Measurements from ENCODE around the gene STPG3. TPM values are rescaled to one million over a fixed set of nuclear protein-coding genes. Genes with fewer than 3 reads are reported as not detected.

STPG3 gene
- total and polyA plus RNA-seq, 9 of the 15 experiments (the other 6 are each of a cell fraction or from before 2014, with no cell fraction given), result not detected

- TF ChIP-seq TEAD1 (CRISPR knock-in tag; IDR thresholded peaks at IDR 0.05) (no peak), TCF7 (IDR thresholded peaks at IDR 0.05; ENCODE audit: borderline replicate concordance) (no peak), FOXK1 (CRISPR knock-in tag; IDR thresholded peaks at IDR 0.05; ENCODE audit: borderline replicate concordance) (no peak), SPI1 (IDR thresholded peaks at IDR 0.05; ENCODE audit: borderline replicate concordance, low read depth, low read length) (no peak), MCM3 (IDR thresholded peaks at IDR 0.05) (no peak), ETV1 (tag; conservative IDR thresholded peaks at IDR 0.05; ENCODE audit: low read depth) (no peak), NCOA6 (IDR thresholded peaks at IDR 0.05) (no peak), NFE2L1 (tag; IDR thresholded peaks at IDR 0.05; ENCODE audit: borderline replicate concordance, low read depth) (no peak), GTF2E2 (tag; IDR thresholded peaks at IDR 0.05) (no peak), BCL6 (CRISPR knock-in tag; IDR thresholded peaks at IDR 0.05) (no peak), CHD1 (IDR thresholded peaks at IDR 0.05; ENCODE audit: low read length) (no peak), HMG20B (CRISPR knock-in tag; IDR thresholded peaks at IDR 0.05) (no peak), KAT2B (IDR thresholded peaks at IDR 0.05; ENCODE audit: low read depth, low read length) (no peak), HNRNPH1 (optimal IDR thresholded peaks at IDR 0.05; ENCODE audit: low read depth, low read length) (no peak), DACH1 (IDR thresholded peaks at IDR 0.05; ENCODE audit: partially characterized antibody) (no peak), ZNF639 (CRISPR knock-in tag; conservative IDR thresholded peaks at IDR 0.05 in 1 of 2, IDR thresholded peaks at IDR 0.05 in 1 of 2) (no peak), DDX20 (tag; IDR thresholded peaks at IDR 0.05; ENCODE audit: low read depth) (no peak), JUN (IDR thresholded peaks at IDR 0.05; ENCODE audit: borderline replicate concordance, low read depth, low read length) (no peak), JUN (CRISPR knock-in tag; IDR thresholded peaks at IDR 0.05; ENCODE audit: borderline replicate concordance) (no peak), TEAD4 (IDR thresholded peaks at IDR 0.05; ENCODE audit: low read length) (no peak), TEAD4 (CRISPR knock-in tag; IDR thresholded peaks at IDR 0.05; ENCODE audit: borderline replicate concordance) (no peak), ASH1L (IDR thresholded peaks at IDR 0.05; ENCODE audit: borderline replicate concordance, low read depth, partially characterized antibody) (no peak), ZNF324 (CRISPR knock-in tag; IDR thresholded peaks at IDR 0.05) (no peak), ZBTB12 (CRISPR knock-in tag; IDR thresholded peaks at IDR 0.05) (no peak), RNF219 (CRISPR knock-in tag; IDR thresholded peaks at IDR 0.05) (no peak), SMARCA5 (IDR thresholded peaks at IDR 0.05) (no peak), STAT5A (IDR thresholded peaks at IDR 0.05; ENCODE audit: borderline replicate concordance, low read length) (no peak)
Measured at GRCh38 chr9:137286975-137287383, 35.9 kb downstream of the STPG3 start (continued).
